Measurements from ENCODE around the gene SOD2. TPM values are rescaled to one million over a fixed set of nuclear protein-coding genes. Genes with fewer than 3 reads are reported as not detected.

Gene SOD2
- total RNA-seq, 1 experiment from 2014 or later, result 80.5 TPM

GRCh38 chr6:159649441-159649840 is 43.6 kb downstream of the SOD2 start:
- Histone ChIP-seq H3K4me1 (ENCODE audit: insufficient read depth, low read length) (no peaks in the 10 kb centered on the region), H2BK15ac (ENCODE audit: low read depth, low read length) (no peak overlapping the region), H2AFZ (ENCODE audit: low read length) (no peak overlapping the region), H3K14ac (ENCODE audit: insufficient read depth, low read length) (no peak overlapping the region), H4K5ac (ENCODE audit: insufficient read length, low read depth, low read length) (no peak overlapping the region), H3K18ac (ENCODE audit: insufficient read length, low read depth, low read length) (no peak overlapping the region), H4K8ac (replicated peaks; ENCODE audit: insufficient read length, low read depth, low read length) (no peak overlapping the region), H4K91ac (ENCODE audit: insufficient read length, low read depth, low read length) (no peak overlapping the region), H3K56ac (ENCODE audit: insufficient read length, low read depth, low read length) (no peak overlapping the region), H3K23ac (ENCODE audit: insufficient read length, low read depth, low read length) (no peak overlapping the region), H3K27ac (ENCODE audit: insufficient read length, low read depth, low read length) (no peak overlapping the region), H3K79me1 (ENCODE audit: insufficient read depth, low read depth, low read length, poor library complexity, severe bottlenecking) (no peaks in the 10 kb centered on the region), H2BK12ac (ENCODE audit: insufficient read length, low read depth, low read length) (no peak overlapping the region), H3K23me2 (ENCODE audit: insufficient read length, low read depth, low read length, poor library complexity, severe bottlenecking) (no peaks in the 10 kb centered on the region), H2BK20ac (ENCODE audit: low read depth, low read length, poor library complexity, severe bottlenecking) (no peak overlapping the region), H3T11ph (ENCODE audit: low read length) (no peak overlapping the region), H3K9me3 (ENCODE audit: control insufficient read depth, low read depth, low read length) (no peaks in the 10 kb centered on the region), H3K27me3 (ENCODE audit: insufficient read depth, low read length) (no peaks in the 10 kb centered on the region), H3K9ac (ENCODE audit: extremely low read depth, insufficient read length, low read length) (no peak overlapping the region), H3K4ac (ENCODE audit: low read depth, low read length) (no peak overlapping the region), H4K20me1 (ENCODE audit: control insufficient read depth, insufficient read depth, insufficient read length) (no peaks in the 10 kb centered on the region), H2BK5ac (ENCODE audit: insufficient read length, low read length) (no peak overlapping the region), H2BK120ac (ENCODE audit: low read depth, low read length, poor library complexity, severe bottlenecking) (no peak overlapping the region), H3K4me2 (ENCODE audit: insufficient read depth, insufficient read length, low read length) (no peak overlapping the region), H2AK5ac (ENCODE audit: insufficient read length, low read length) (no peak overlapping the region), H3K79me2 (ENCODE audit: insufficient read depth, low read length) (no peaks in the 10 kb centered on the region)
- Mint-ChIP-seq H3K9me3 (peaks cover 0 to 3% of the 10 kb centered on the region in 2 experiments; a peak in 2 of 5 replicates), H3K27ac (no peak overlapping the region), H3K36me3 (ENCODE audit: insufficient read depth in 1 of 3, low read depth in 3 of 3) (no peaks in the 10 kb centered on the region; a peak in 1 of 7 replicates), H3K4me1 (no peaks in the 10 kb centered on the region), H3K27me3 (ENCODE audit: low read depth) (no peaks in the 10 kb centered on the region), H3K4me3 (no peak overlapping the region)
- WGBS (ENCODE audit: extremely low coverage, insufficient read length, low lambda C conversion rate), result no CpG with 5 or more reads among the region's 7 CpGs
- TF ChIP-seq, protein P1, sequence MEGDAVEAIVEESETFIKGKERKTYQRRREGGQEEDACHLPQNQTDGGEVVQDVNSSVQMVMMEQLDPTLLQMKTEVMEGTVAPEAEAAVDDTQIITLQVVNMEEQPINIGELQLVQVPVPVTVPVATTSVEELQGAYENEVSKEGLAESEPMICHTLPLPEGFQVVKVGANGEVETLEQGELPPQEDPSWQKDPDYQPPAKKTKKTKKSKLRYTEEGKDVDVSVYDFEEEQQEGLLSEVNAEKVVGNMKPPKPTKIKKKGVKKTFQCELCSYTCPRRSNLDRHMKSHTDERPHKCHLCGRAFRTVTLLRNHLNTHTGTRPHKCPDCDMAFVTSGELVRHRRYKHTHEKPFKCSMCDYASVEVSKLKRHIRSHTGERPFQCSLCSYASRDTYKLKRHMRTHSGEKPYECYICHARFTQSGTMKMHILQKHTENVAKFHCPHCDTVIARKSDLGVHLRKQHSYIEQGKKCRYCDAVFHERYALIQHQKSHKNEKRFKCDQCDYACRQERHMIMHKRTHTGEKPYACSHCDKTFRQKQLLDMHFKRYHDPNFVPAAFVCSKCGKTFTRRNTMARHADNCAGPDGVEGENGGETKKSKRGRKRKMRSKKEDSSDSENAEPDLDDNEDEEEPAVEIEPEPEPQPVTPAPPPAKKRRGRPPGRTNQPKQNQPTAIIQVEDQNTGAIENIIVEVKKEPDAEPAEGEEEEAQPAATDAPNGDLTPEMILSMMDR (conservative IDR thresholded peaks at IDR 0.05), result no peak
- no peak for DNase-seq

Measured in H9 (cell line).